GM12878 (cell line): ENCODE measurements around the gene RBBP8NL. TPM values are rescaled to one million over a fixed set of nuclear protein-coding genes. Genes with fewer than 3 reads are reported as not detected.

Experiments used
- ATAC-seq: fragments of 200-7000 bp; cut with Tn5 transposase; 3 replicates; pipeline ENCODE4 v1.9.1; 2020; ENCODE audit warnings: mild to moderate bottlenecking, moderate library complexity
- BruUV-seq: library from RNA; stranded (reverse); fragments of 400-500 nt; replicated peaks from 2 replicates; lab custom pipeline; 2021; lab: Mats Ljungman, UMichigan
- CTCF ChIA-PET: fragments of 300-600 bp; sonication (Branson Sonifier 250); formaldehyde crosslinking; extraction: SDS; loops from one replicate; lab custom pipeline; 2021; ENCODE audit warnings: inconsistent platforms; lab: Yijun Ruan, JAX
- POLR2A ChIA-PET: fragments of 350-600 bp; formaldehyde crosslinking; extraction: SDS; loops from one replicate; lab custom pipeline; 2021; ENCODE audit warnings: inconsistent platforms; lab: Charles Lee
- RAD21 ChIA-PET: fragments of 300-600 bp; sonication (Branson Sonifier 250); formaldehyde crosslinking; loops from one replicate; lab custom pipeline; 2023; ENCODE audit warnings: antibody characterized with exemption; ENCODE audit not compliant: unreplicated experiment; lab: Charles Lee
- SMC1A ChIA-PET: fragments of 300-600 bp; sonication (Branson Sonifier 250); formaldehyde crosslinking; loops from one replicate; lab custom pipeline; 2023; ENCODE audit not compliant: unreplicated experiment, uncharacterized antibody; lab: Charles Lee
- DNase-seq: peaks from one replicate; pipeline ENCODE4 v3.0.0-alpha.2; 2011; ENCODE audit warnings: low read depth, low spot score
- FAIRE-seq: peaks from 3 replicates; lab custom pipeline; 2011; peaks lifted over from hg19 to GRCh38; lab: Jason Lieb, UNC
- H2AFZ ChIP-seq: 2 replicates; pipeline ENCODE4 v1.6.0; 2011; ENCODE audit warnings: low read depth, low read length, control low read depth; ENCODE audit not compliant: control insufficient read depth
- H3K27ac ChIP-seq: 2 replicates; pipeline ENCODE4 v1.5.1; 2011; ENCODE audit warnings: control low read depth; ENCODE audit not compliant: control insufficient read depth, insufficient read depth
- H3K27me3 ChIP-seq, 2 experiments: replicated peaks in 1 of 2; 2 replicates each; pipeline versions ENCODE4 v1.6.0 to v1.6.1; 2011; ENCODE audit warnings: low read length in 1 of 2; ENCODE audit not compliant: control insufficient read depth in 2 of 2, insufficient read depth in 2 of 2
- H3K36me3 ChIP-seq, 2 experiments: 2 replicates each; pipeline ENCODE4 v1.5.1; 2011; ENCODE audit warnings: low read length in 1 of 2; ENCODE audit not compliant: control insufficient read depth in 2 of 2, insufficient read depth in 2 of 2
- H3K4me1 ChIP-seq: 2 replicates; pipeline ENCODE4 v1.6.1; 2011; ENCODE audit warnings: mild to moderate bottlenecking, low read length, moderate library complexity, mixed read lengths; ENCODE audit not compliant: control insufficient read depth, insufficient read depth
- H3K4me2 ChIP-seq: 2 replicates; pipeline ENCODE4 v1.6.0; 2011; ENCODE audit warnings: control low read depth; ENCODE audit not compliant: control insufficient read depth, insufficient read depth
- H3K4me3 ChIP-seq: fragments of 200-600 bp; sonication (generic); 2 replicates; pipeline ENCODE4 v1.5.1; 2016
- H3K79me2 ChIP-seq: 2 replicates; pipeline ENCODE4 v1.6.0; 2011; ENCODE audit warnings: low read length; ENCODE audit not compliant: control insufficient read depth, insufficient read depth
- H3K9ac ChIP-seq: 2 replicates; pipeline ENCODE4 v1.8.0; 2011; ENCODE audit warnings: low read length, control low read depth, mixed read lengths; ENCODE audit not compliant: control insufficient read depth, insufficient read depth
- H3K9me3 ChIP-seq: replicated peaks from 3 replicates; pipeline ENCODE4 v1.5.1; 2011; ENCODE audit warnings: mild to moderate bottlenecking, low read length; ENCODE audit not compliant: control insufficient read depth, insufficient read depth
- H4K20me1 ChIP-seq: 2 replicates; pipeline ENCODE4 v1.6.0; 2011; ENCODE audit not compliant: control insufficient read depth, insufficient read depth
- GATAD2B ChIP-seq: fragments of 450-650 bp; conservative IDR thresholded peaks from 2 replicates; pipeline ENCODE4 v1.6.1; 2017; ENCODE audit warnings: low read depth, mild to moderate bottlenecking, moderate library complexity
- HDAC6 ChIP-seq: fragments of 200-600 bp; sonication (generic); IDR thresholded peaks from one replicate; pipeline ENCODE4 v1.8.0; 2017; ENCODE audit warnings: antibody characterized with exemption; ENCODE audit not compliant: unreplicated experiment
- LARP7 ChIP-seq: fragments of 450-650 bp; IDR thresholded peaks from 2 replicates; pipeline ENCODE4 v1.6.1; 2017; ENCODE audit warnings: mild to moderate bottlenecking
- RELB ChIP-seq: fragments of 450-650 bp; IDR thresholded peaks from 2 replicates; pipeline ENCODE4 v1.6.1; 2017; ENCODE audit warnings: low read depth, mild to moderate bottlenecking, moderate library complexity
- TCF7 ChIP-seq: IDR thresholded peaks from 2 replicates; pipeline ENCODE4 v1.6.1; 2014; ENCODE audit warnings: antibody characterized with exemption, borderline replicate concordance
- WGBS: methylation state at CpG from one replicate; pipeline ENCODE4 v1.1.6; 2016; ENCODE audit warnings: low lambda C conversion rate; ENCODE audit not compliant: insufficient replicate concordance, insufficient coverage; ENCODE audit errors: missing lambda C conversion rate; 5-methylcytosine and 5-hydroxymethylcytosine counted together
- in situ Hi-C: fragments of 300-500 bp; cut with MboI; formaldehyde crosslinking; loops from 9 replicates; pipeline ENCODE4 v1.14.3; 2018; ENCODE audit warnings: mixed read lengths
- intact Hi-C: fragments of 100-400 bp; cut with micrococcal nuclease; formaldehyde crosslinking; loops from one replicate; pipeline ENCODE4 v1.14.2; 2022; ENCODE audit not compliant: unreplicated experiment
- polyA plus RNA-seq, 11 experiments: library from polyadenylated mRNA; depleted of rRNA in 4 of 11; unstranded in 6 of 11; stranded (reverse) in 5 of 11; fragments of >200 nt; fragmentation: Nextera tagmentation in 4 of 11; fragmentation: Illumina TruSeq in 1 of 11; extraction: Ambion mirVana in 4 of 11; extraction: Trizol in 1 of 11; gene quantifications; 1 replicate in 1 of 11; 2 replicates in 10 of 11; pipeline versions ENCODE4 v1.2.1 to v1.2.3, GENCODE V29; 2011 to 2016; ENCODE audit warnings: inconsistent platforms in 2 of 11, missing spikeins in 2 of 11, low read depth in 1 of 11
- total RNA-seq, 4 experiments: library from RNA; depleted of rRNA in 3 of 4; stranded (reverse); fragments of >200 nt in 3 of 4; fragmentation: Illumina TruSeq in 1 of 4; extraction: Trizol in 1 of 4; gene quantifications; 2 replicates each; pipeline versions ENCODE4 v1.2.1 to v1.2.3, GENCODE V29; 2013 to 2021

RBBP8NL gene
- total and polyA plus RNA-seq, 10 of the 15 experiments (the other 5 are each of a cell fraction or from before 2014, with no cell fraction given), result not detected

GRCh38 chr20:62371588-62372041, 55.7 kb downstream of the RBBP8NL start (continued):
- TF ChIP-seq RELB, result no peak
- TF ChIP-seq GATAD2B, result no peak
- no peak for TF ChIP-seq TCF7
- TF ChIP-seq HDAC6, result no peak

- ChIA-PET POLR2A (no interaction called here), SMC1A (no interaction called here), CTCF (no interaction called here), RAD21 (no interaction called here)
- Histone ChIP-seq H3K27me3 (peaks cover 4 to 15% of the 10 kb centered on the region in 2 experiments), H3K9me3 (no peaks in the 10 kb centered on the region), H3K79me2 (no peaks in the 10 kb centered on the region), H3K9ac (no peak overlapping the region), H3K4me2 (no peak overlapping the region), H3K4me1 (peaks cover 5% of the 10 kb centered on the region), H2AFZ (no peak overlapping the region), H4K20me1 (no peaks in the 10 kb centered on the region), H3K36me3 (no peaks in the 10 kb centered on the region), H3K27ac (no peak overlapping the region), H3K4me3 (no peak overlapping the region)
- DNase-seq (no peak), ATAC-seq (no peak), FAIRE-seq (no peak)
- intact Hi-C loops, result no loop called here
- 26% methylated on average over 18 of the region's 18 CpGs for WGBS
- in situ Hi-C loops, result no loop called here
- BruUV-seq, result no TSS peak
- TF ChIP-seq LARP7, result no peak
Measured at GRCh38 chr20:62370807-62371587, 56.3 kb downstream of the RBBP8NL start.
